Measurements from ENCODE around the gene FMO4.
A peak's percentile ranks its signal among the peaks of the same experiment; 100 is the strongest.
"Not testable (repeated sequence)": the region's sequence is repeated elsewhere in the genome, so short reads cannot be mapped to it uniquely, and the experiment has no call there.

Gene FMO4

DNA sequence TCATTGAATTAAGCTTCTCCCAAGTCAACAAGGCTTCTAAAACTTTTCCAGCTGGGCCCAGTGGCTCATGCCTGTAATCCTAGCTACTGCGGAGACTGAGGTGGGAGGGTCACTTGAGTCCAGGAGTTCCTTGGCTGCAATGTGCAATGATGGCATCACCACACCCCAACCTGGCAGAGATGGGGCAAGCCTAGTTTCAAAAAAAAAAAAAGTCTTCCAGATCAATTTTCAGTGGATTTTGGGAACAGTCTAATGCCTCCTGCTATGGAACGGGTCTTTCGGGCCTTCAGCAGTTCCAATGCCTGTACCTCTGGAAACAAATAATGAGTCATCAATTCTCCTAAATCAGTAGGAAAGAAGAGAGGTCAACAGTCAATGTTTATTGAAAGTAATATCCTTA is 38.0 kb downstream of the FMO4 start:
- H3K27me3 ChIP-seq (ENCODE audit: control insufficient read depth in 2 of 2, insufficient read depth in 2 of 2, low read length in 2 of 2), result no peaks in the 10 kb centered on the region
- no peak overlapping the region for H3K9ac ChIP-seq (ENCODE audit: low read depth in 1 of 2, low read length in 2 of 2)
- no peak overlapping the region for H3K4me3 ChIP-seq (ENCODE audit: low read length in 2 of 2)
- H3K9me3 ChIP-seq (ENCODE audit: control insufficient read depth in 2 of 2, low read length in 2 of 2), result no peaks in the 10 kb centered on the region
- H3K27ac ChIP-seq (ENCODE audit: low read depth in 2 of 2, low read length in 2 of 2), result no peak overlapping the region
- no peaks in the 10 kb centered on the region for H3K4me1 ChIP-seq (ENCODE audit: control insufficient read depth in 2 of 2, insufficient read depth in 2 of 2, low read length in 2 of 2)
- no peaks in the 10 kb centered on the region for H3K36me3 ChIP-seq (ENCODE audit: control insufficient read depth in 2 of 2, insufficient read depth in 2 of 2, low read length in 2 of 2)

DNA sequence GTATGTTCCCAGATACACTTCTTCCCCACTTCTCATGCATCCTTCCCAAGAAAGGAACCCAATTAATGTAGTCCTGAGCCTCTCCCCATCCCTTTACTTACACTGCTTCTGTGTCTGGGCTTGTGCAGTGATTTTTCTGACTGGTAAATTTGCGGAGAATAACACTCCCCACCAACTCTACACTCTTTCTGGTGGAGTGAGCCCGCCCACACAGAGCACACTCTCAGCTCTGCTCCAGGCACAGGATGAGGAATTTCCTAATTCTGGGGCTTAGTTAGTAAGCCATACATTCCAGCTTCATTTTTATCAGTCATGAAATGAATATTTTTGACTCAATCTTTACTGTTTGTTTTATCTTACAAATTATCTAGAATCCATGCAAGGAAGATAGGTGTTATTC is 38.6 kb downstream of the FMO4 start:
- no peaks in the 10 kb centered on the region for H3K36me3 ChIP-seq (ENCODE audit: control insufficient read depth in 2 of 2, insufficient read depth in 2 of 2, low read length in 2 of 2)
- H3K9me3 ChIP-seq (ENCODE audit: control insufficient read depth in 2 of 2, low read length in 2 of 2), result no peaks in the 10 kb centered on the region
- no peaks in the 10 kb centered on the region for H3K27me3 ChIP-seq (ENCODE audit: control insufficient read depth in 2 of 2, insufficient read depth in 2 of 2, low read length in 2 of 2)
- H3K4me1 ChIP-seq (ENCODE audit: control insufficient read depth in 2 of 2, insufficient read depth in 2 of 2, low read length in 2 of 2), result no peaks in the 10 kb centered on the region
- no peak overlapping the region for H3K27ac ChIP-seq (ENCODE audit: low read depth in 2 of 2, low read length in 2 of 2)
- no peak overlapping the region for H3K4me3 ChIP-seq (ENCODE audit: low read length in 2 of 2)
- no peak overlapping the region for H3K9ac ChIP-seq (ENCODE audit: low read depth in 1 of 2, low read length in 2 of 2)

DNA sequence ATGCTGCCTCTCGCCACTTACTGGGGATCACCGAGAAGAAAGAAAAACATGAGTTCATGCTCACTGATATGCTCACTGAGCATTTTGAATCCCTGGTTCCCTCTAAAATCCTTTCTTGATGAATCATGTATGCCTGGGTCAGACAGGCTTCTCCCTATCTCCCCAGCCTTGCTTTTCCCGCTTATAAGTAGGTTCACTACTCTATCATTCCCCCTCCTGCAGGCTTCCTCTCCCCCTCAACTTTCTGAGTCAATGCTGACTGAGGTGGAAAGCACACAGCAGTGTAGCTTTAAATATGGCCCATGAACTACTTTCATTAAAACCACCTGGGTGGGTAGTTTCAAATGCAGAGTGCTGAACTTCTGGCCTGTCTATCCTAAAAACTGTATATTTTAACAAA is 41.7 kb downstream of the FMO4 start:
- peaks cover 3 to 10% of the 10 kb centered on the region in 2 donors for H3K4me1 ChIP-seq (ENCODE audit: control insufficient read depth in 2 of 2, insufficient read depth in 2 of 2, low read length in 2 of 2)
- no peak overlapping the region for H3K27ac ChIP-seq (ENCODE audit: low read depth in 2 of 2, low read length in 2 of 2)
- no peaks in the 10 kb centered on the region for H3K36me3 ChIP-seq (ENCODE audit: control insufficient read depth in 2 of 2, insufficient read depth in 2 of 2, low read length in 2 of 2)
- no peak overlapping the region for H3K9ac ChIP-seq (ENCODE audit: low read depth in 1 of 2, low read length in 2 of 2)
- H3K27me3 ChIP-seq (ENCODE audit: control insufficient read depth in 2 of 2, insufficient read depth in 2 of 2, low read length in 2 of 2), result no peaks in the 10 kb centered on the region
- no peak overlapping the region for H3K4me3 ChIP-seq (ENCODE audit: low read length in 2 of 2)
- H3K9me3 ChIP-seq (ENCODE audit: control insufficient read depth in 2 of 2, low read length in 2 of 2), result no peaks in the 10 kb centered on the region

DNA sequence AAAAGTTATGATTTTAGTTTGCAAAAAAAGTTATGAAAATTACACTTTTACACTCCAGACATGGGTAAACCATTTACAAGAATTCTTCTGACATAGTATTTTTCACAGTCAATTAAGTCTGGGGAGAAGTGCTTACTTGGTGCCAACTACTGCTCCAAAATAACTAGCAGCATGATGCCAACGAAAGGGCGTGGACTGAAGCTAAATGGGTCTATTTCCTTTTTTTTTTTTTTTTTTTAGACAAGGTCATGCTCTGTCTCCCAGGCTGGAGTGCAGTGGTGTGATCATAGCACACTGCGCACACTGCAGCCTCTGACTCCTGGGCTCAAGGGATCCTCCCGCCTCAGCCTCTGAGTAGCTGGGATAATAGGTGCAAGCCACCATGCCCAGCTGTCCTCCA is 43.2 kb downstream of the FMO4 start:
- H3K9me3 ChIP-seq (ENCODE audit: control insufficient read depth in 2 of 2, low read length in 2 of 2), result no peaks in the 10 kb centered on the region
- no peak overlapping the region for H3K9ac ChIP-seq (ENCODE audit: low read depth in 1 of 2, low read length in 2 of 2)
- no peak overlapping the region for H3K27ac ChIP-seq (ENCODE audit: low read depth in 2 of 2, low read length in 2 of 2)
- H3K4me3 ChIP-seq (ENCODE audit: low read length in 2 of 2), result no peak overlapping the region
- no peaks in the 10 kb centered on the region for H3K27me3 ChIP-seq (ENCODE audit: control insufficient read depth in 2 of 2, insufficient read depth in 2 of 2, low read length in 2 of 2)
- H3K4me1 ChIP-seq (ENCODE audit: control insufficient read depth in 2 of 2, insufficient read depth in 2 of 2, low read length in 2 of 2), result peaks cover 3 to 10% of the 10 kb centered on the region in 2 donors
- no peaks in the 10 kb centered on the region for H3K36me3 ChIP-seq (ENCODE audit: control insufficient read depth in 2 of 2, insufficient read depth in 2 of 2, low read length in 2 of 2)

DNA sequence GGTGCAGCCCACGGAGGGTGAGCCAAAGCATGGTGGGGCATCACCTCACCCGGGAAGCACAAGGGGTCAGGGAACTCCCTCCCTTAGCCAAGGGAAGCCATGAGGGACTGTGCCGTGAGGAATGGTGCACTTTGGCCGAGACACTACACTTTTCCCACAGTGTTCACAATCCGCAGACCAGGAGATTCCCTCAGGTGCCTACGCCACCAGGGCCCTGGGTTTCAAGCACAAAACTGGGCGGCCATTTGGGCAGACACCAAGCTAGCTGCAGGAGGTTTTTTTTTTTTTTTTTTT is 45.3 kb downstream of the FMO4 start:
- not testable (repeated sequence) for H3K4me1 ChIP-seq (ENCODE audit: control insufficient read depth in 2 of 2, insufficient read depth in 2 of 2, low read length in 2 of 2); H3K9ac ChIP-seq (ENCODE audit: low read depth in 1 of 2, low read length in 2 of 2); H3K36me3 ChIP-seq (ENCODE audit: control insufficient read depth in 2 of 2, insufficient read depth in 2 of 2, low read length in 2 of 2); H3K9me3 ChIP-seq (ENCODE audit: control insufficient read depth in 2 of 2, low read length in 2 of 2); H3K27me3 ChIP-seq (ENCODE audit: control insufficient read depth in 2 of 2, insufficient read depth in 2 of 2, low read length in 2 of 2)
- H3K4me3 ChIP-seq (ENCODE audit: low read length in 2 of 2), result peak overlapping the region in 1 of 2 donors; percentile 37
- H3K27ac ChIP-seq (ENCODE audit: low read depth in 2 of 2, low read length in 2 of 2), result peak overlapping the region; percentile 64 to 71

GRCh38 chr1:171359731-171360527 is 45.9 kb downstream of the FMO4 start:
- not testable (repeated sequence) for H3K27me3 ChIP-seq (ENCODE audit: control insufficient read depth in 2 of 2, insufficient read depth in 2 of 2, low read length in 2 of 2); H3K9ac ChIP-seq (ENCODE audit: low read depth in 1 of 2, low read length in 2 of 2); H3K36me3 ChIP-seq (ENCODE audit: control insufficient read depth in 2 of 2, insufficient read depth in 2 of 2, low read length in 2 of 2); H3K4me3 ChIP-seq (ENCODE audit: low read length in 2 of 2); H3K9me3 ChIP-seq (ENCODE audit: control insufficient read depth in 2 of 2, low read length in 2 of 2); H3K4me1 ChIP-seq (ENCODE audit: control insufficient read depth in 2 of 2, insufficient read depth in 2 of 2, low read length in 2 of 2)
- H3K27ac ChIP-seq (ENCODE audit: low read depth in 2 of 2, low read length in 2 of 2), result peak overlapping the region; percentile 64 to 71

DNA sequence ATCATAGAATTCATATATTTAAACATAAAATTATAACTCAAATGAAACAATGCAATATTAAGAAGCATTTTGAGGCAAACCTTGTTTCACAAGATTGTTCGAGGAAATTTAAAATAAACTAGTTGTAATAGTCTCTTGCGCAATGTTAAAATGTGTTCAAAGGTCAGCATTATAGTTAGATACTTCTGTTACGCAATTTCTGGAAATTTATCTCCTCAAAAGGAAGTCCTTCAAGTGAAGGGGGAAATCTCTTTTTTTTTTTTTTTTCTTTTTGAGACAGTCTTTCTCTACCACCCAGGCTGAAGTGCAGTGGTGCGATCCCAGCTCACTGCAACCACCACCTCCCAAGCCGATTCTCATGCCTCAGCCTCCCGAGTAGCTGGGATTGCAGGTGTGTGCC is 52.1 kb downstream of the FMO4 start:
- H3K4me1 ChIP-seq (ENCODE audit: control insufficient read depth in 2 of 2, insufficient read depth in 2 of 2, low read length in 2 of 2), result peaks cover 0 to 10% of the 10 kb centered on the region in 2 donors
- H3K9ac ChIP-seq (ENCODE audit: low read depth in 1 of 2, low read length in 2 of 2), result no peak overlapping the region
- H3K27me3 ChIP-seq (ENCODE audit: control insufficient read depth in 2 of 2, insufficient read depth in 2 of 2, low read length in 2 of 2), result no peaks in the 10 kb centered on the region
- no peaks in the 10 kb centered on the region for H3K36me3 ChIP-seq (ENCODE audit: control insufficient read depth in 2 of 2, insufficient read depth in 2 of 2, low read length in 2 of 2)
- H3K9me3 ChIP-seq (ENCODE audit: control insufficient read depth in 2 of 2, low read length in 2 of 2), result no peaks in the 10 kb centered on the region
- no peak overlapping the region for H3K27ac ChIP-seq (ENCODE audit: low read depth in 2 of 2, low read length in 2 of 2)
- no peak overlapping the region for H3K4me3 ChIP-seq (ENCODE audit: low read length in 2 of 2)

GRCh38 chr1:171366816-171367215 is 52.8 kb downstream of the FMO4 start:
- Histone ChIP-seq H3K9me3 (ENCODE audit: control insufficient read depth in 2 of 2, low read length in 2 of 2) (no peaks in the 10 kb centered on the region), H3K27ac (ENCODE audit: low read depth in 2 of 2, low read length in 2 of 2) (no peak overlapping the region), H3K9ac (ENCODE audit: low read depth in 1 of 2, low read length in 2 of 2) (no peak overlapping the region)

GRCh38 chr1:171367436-171367835 is 53.5 kb downstream of the FMO4 start:
- Histone ChIP-seq H3K9me3 (ENCODE audit: control insufficient read depth in 2 of 2, low read length in 2 of 2) (no peaks in the 10 kb centered on the region), H3K27ac (ENCODE audit: low read depth in 2 of 2, low read length in 2 of 2) (no peak overlapping the region), H3K4me1 (ENCODE audit: control insufficient read depth in 2 of 2, insufficient read depth in 2 of 2, low read length in 2 of 2) (peaks cover 0 to 10% of the 10 kb centered on the region in 2 donors), H3K9ac (ENCODE audit: low read depth in 1 of 2, low read length in 2 of 2) (no peak overlapping the region), H3K27me3 (ENCODE audit: control insufficient read depth in 2 of 2, insufficient read depth in 2 of 2, low read length in 2 of 2) (no peaks in the 10 kb centered on the region), H3K4me3 (ENCODE audit: low read length in 2 of 2) (no peak overlapping the region), H3K36me3 (ENCODE audit: control insufficient read depth in 2 of 2, insufficient read depth in 2 of 2, low read length in 2 of 2) (no peaks in the 10 kb centered on the region)

More at GRCh38 chr1:171366816-171367215, 52.8 kb downstream of the FMO4 start:
- H3K36me3 ChIP-seq (ENCODE audit: control insufficient read depth in 2 of 2, insufficient read depth in 2 of 2, low read length in 2 of 2), result no peaks in the 10 kb centered on the region
- no peak overlapping the region for H3K4me3 ChIP-seq (ENCODE audit: low read length in 2 of 2)
- H3K27me3 ChIP-seq (ENCODE audit: control insufficient read depth in 2 of 2, insufficient read depth in 2 of 2, low read length in 2 of 2), result no peaks in the 10 kb centered on the region
- peaks cover 0 to 10% of the 10 kb centered on the region in 2 donors for H3K4me1 ChIP-seq (ENCODE audit: control insufficient read depth in 2 of 2, insufficient read depth in 2 of 2, low read length in 2 of 2)

- no peaks in the 10 kb centered on the region for H3K9me3 ChIP-seq (ENCODE audit: control insufficient read depth in 2 of 2, low read length in 2 of 2)
- no peaks in the 10 kb centered on the region for H3K27me3 ChIP-seq (ENCODE audit: control insufficient read depth in 2 of 2, insufficient read depth in 2 of 2, low read length in 2 of 2)
- no peak overlapping the region for H3K9ac ChIP-seq (ENCODE audit: low read depth in 1 of 2, low read length in 2 of 2)
- H3K27ac ChIP-seq (ENCODE audit: low read depth in 2 of 2, low read length in 2 of 2), result no peak overlapping the region
- H3K36me3 ChIP-seq (ENCODE audit: control insufficient read depth in 2 of 2, insufficient read depth in 2 of 2, low read length in 2 of 2), result no peaks in the 10 kb centered on the region
- H3K4me1 ChIP-seq (ENCODE audit: control insufficient read depth in 2 of 2, insufficient read depth in 2 of 2, low read length in 2 of 2), result no peaks in the 10 kb centered on the region
- no peak overlapping the region for H3K4me3 ChIP-seq (ENCODE audit: low read length in 2 of 2)
Measured at GRCh38 chr1:171372418-171373084, 58.6 kb downstream of the FMO4 start.
